Breast epithelium (tissue), 4 donors: ENCODE measurements around the gene DDX3X. TPM values are rescaled to one million over a fixed set of nuclear protein-coding genes. Genes with fewer than 3 reads are reported as not detected.

ENCODE experiments used
- DNase-seq, 2 donors: peaks; one replicate each; pipeline ENCODE4 v3.0.0-alpha.2; 2019; ENCODE audit warnings: low spot score in 2 of 2
- H3K27ac ChIP-seq, 2 donors: fragments of 200-600 bp; sonication (generic) in 1 of 2; one replicate each; pipeline ENCODE4 v1.5.1; 2016 to 2019; ENCODE audit warnings: mild to moderate bottlenecking in 1 of 2
- H3K27me3 ChIP-seq, 2 donors: fragments of 200-600 bp; sonication (generic) in 1 of 2; one replicate each; pipeline versions ENCODE4 v1.5.1 to v1.6.0; 2017 to 2019; ENCODE audit warnings: control low read depth in 1 of 2, mild to moderate bottlenecking in 1 of 2
- H3K36me3 ChIP-seq: fragments of 200-600 bp; one replicate; pipeline ENCODE4 v1.5.1; 2019
- H3K4me1 ChIP-seq, 2 donors: fragments of 200-600 bp; sonication (generic); one replicate each; pipeline ENCODE4 v1.5.1; 2016 to 2019; ENCODE audit warnings: control low read depth in 1 of 2
- H3K4me3 ChIP-seq, 3 donors: fragments of 200-600 bp; sonication (generic); 1 replicate in 2 of 3; 2 replicates in 1 of 3; pipeline ENCODE4 v1.5.1; 2016 to 2019; ENCODE audit warnings: mild to moderate bottlenecking in 3 of 3, moderate library complexity in 2 of 3
- H3K9me3 ChIP-seq, 2 donors: fragments of 200-600 bp; sonication (generic) in 1 of 2; one replicate each; pipeline ENCODE4 v1.5.1; 2016 to 2019; ENCODE audit warnings: control low read depth in 1 of 2
- POLR2A ChIP-seq: fragments of 450-650 bp; IDR thresholded peaks from one replicate; pipeline ENCODE4 v1.6.1; 2016; ENCODE audit warnings: antibody characterized with exemption, mild to moderate bottlenecking, moderate library complexity
- POLR2AphosphoS5 ChIP-seq, 3 donors: sonication (generic); formaldehyde crosslinking; IDR thresholded peaks; one replicate each; pipeline ENCODE4 v1.6.1; 2017; ENCODE audit warnings: antibody characterized with exemption in 3 of 3
- intact Hi-C: fragments of 100-400 bp; cut with DNase I; formaldehyde crosslinking; loops from one replicate; pipeline ENCODE4 v1.15.1; 2023; ENCODE audit warnings: low total_unique reads
- total RNA-seq, 3 donors: library from RNA; depleted of rRNA; stranded (reverse); fragments of >200 nt; gene quantifications; one replicate each; pipeline ENCODE4 v1.1.0, GENCODE V29; 2016
- TF ChIP-seq, protein P1 (sequence below), 3 donors: fragments of 450-650 bp; IDR thresholded peaks; one replicate each; pipeline ENCODE4 v1.5.1; 2016 to 2017; ENCODE audit warnings: antibody characterized with exemption in 3 of 3, mild to moderate bottlenecking in 3 of 3, moderate library complexity in 3 of 3

The DDX3X gene
- total RNA-seq, 3 donors from 2014 or later, result 239 to 375 (median 248) TPM

DNA sequence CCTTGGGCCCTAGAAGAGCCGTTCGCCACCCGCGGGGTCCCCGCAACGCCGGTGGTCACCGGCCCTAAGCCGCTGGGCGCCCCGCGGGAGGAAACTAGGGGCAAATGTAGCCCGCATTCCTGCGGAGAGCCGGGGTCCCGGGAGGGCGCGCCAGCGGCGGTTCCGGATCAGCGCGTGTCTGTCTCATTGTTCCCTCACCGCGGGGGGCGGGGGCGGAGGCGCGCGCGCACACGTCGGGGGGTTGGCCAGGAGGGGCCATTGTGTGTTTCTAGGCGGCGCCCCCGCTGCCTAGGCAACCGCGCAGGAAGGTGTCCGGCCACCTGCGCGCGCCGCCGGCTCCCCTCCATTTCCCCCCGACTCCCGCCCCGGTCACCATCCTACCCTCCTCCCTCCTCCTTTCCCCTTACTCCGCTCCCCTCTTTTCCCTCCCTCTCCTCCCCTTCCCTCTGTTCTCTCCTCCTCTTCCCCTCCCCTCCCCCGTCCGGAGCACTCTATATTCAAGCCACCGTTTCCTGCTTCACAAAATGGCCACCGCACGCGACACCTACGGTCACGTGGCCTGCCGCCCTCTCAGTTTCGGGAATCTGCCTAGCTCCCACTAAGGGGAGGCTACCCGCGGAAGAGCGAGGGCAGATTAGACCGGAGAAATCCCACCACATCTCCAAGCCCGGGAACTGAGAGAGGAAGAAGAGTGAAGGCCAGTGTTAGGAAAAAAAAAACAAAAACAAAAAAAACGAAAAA lies 789 bp upstream of the DDX3X start:
- Histone ChIP-seq H3K4me1 (peaks cover 0 to 16% of the 10 kb centered on the region in 2 donors), H3K9me3 (no peaks in the 10 kb centered on the region), H3K4me3 (peak overlapping the region; percentile 82 to 97 (median 92)), H3K27ac (peak overlapping the region; percentile 100), H3K36me3 (no peaks in the 10 kb centered on the region), H3K27me3 (no peaks in the 10 kb centered on the region)
- peak in 2 of 3 donors; percentile 66 to 79 for TF ChIP-seq POLR2AphosphoS5 (IDR thresholded peaks at IDR 0.05)
- TF ChIP-seq, protein P1, sequence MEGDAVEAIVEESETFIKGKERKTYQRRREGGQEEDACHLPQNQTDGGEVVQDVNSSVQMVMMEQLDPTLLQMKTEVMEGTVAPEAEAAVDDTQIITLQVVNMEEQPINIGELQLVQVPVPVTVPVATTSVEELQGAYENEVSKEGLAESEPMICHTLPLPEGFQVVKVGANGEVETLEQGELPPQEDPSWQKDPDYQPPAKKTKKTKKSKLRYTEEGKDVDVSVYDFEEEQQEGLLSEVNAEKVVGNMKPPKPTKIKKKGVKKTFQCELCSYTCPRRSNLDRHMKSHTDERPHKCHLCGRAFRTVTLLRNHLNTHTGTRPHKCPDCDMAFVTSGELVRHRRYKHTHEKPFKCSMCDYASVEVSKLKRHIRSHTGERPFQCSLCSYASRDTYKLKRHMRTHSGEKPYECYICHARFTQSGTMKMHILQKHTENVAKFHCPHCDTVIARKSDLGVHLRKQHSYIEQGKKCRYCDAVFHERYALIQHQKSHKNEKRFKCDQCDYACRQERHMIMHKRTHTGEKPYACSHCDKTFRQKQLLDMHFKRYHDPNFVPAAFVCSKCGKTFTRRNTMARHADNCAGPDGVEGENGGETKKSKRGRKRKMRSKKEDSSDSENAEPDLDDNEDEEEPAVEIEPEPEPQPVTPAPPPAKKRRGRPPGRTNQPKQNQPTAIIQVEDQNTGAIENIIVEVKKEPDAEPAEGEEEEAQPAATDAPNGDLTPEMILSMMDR (IDR thresholded peaks at IDR 0.05), result no peak
- peak; percentile 81 for TF ChIP-seq POLR2A
- DNase-seq, result peak; percentile 79 to 91
- intact Hi-C loops, result no loop called here

DNA sequence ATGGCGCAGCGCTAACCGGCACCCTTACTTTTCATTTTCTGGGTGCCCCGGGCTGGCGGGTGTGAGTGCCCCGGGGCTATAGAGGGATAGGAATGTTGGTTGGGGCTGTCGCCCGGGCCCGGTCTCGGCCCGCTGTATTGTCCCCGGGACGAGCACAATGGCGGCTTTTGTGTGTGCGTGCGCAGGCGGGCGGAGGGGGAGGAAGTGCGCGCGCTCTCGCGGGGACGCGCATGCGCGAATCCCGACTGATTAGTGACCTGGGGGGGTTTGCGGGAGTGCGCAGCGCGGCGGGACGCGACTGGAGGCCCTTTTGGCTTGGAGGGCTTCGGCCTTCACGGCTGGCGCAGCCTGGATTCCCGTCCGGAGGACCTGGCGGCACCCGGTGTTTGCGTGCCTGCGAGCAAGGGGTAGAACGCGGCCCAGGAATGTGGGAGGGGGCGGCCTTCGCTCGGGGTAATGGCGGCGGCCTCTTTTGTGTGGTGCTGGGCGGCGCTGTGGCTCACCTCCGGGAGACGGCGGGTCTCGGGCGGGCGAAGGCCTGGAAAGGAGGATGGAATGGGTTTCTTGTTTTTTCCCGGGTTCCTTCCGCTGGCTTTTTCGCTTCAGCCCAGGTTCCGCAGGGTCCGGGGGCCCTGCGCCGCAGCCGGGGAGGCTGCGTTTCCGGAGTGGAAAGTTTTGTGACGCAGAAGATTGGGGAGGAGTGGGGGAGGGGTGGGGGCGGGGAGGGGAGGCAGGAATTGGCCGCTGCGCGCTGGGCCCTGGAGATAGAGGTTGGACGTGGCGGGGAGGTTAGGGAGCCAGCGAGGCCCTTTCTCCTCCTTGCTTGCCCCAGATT lies 618 bp downstream of the DDX3X start:
- Histone ChIP-seq H3K27me3 (no peaks in the 10 kb centered on the region), H3K4me1 (peaks cover 0 to 27% of the 10 kb centered on the region in 2 donors), H3K4me3 (peak overlapping the region; percentile 82 to 97 (median 92)), H3K36me3 (no peaks in the 10 kb centered on the region), H3K27ac (peak overlapping the region; percentile 100), H3K9me3 (no peaks in the 10 kb centered on the region)
- peak; percentile 76 to 91 for DNase-seq
- intact Hi-C loops, result no loop called here
- TF ChIP-seq, protein P1 (IDR thresholded peaks at IDR 0.05), result no peak
- TF ChIP-seq POLR2AphosphoS5 (IDR thresholded peaks at IDR 0.05), result peak; percentile 20 to 61 (median 52)

DNA sequence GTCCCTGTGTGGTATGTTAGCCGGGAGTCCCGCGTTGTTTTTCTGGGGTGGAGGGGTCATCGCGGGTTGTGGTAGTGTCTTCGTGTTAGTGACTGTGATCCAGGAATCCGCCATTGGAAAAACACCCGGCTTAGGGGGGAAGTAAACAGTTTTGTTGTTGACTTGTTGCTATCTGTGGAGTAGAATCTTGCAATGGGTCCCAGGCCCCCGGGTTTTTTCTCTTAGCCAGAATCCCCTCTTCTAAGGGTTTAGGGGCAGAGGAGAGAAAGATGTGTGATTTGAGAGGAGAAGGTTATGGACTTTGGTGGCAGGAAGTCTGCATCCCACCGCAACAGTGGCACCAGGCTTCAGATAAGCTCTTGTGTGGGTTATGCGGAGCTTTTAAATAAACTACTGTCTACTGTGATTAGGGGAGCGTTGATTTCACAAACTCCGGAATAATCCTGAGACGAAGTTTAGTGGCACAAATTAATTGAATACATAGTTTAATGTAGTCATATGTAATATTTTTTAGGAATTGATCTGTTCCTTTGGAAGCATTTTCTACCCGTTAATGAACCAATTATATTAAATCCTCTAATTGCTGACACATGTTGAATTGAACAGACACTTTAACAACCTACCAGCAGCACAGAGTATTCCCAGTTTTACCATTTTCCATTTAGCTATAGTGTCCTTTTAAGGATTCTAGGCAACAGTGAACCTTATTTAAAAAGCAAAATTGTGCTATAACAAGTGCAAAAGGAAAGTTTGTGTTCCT lies 1.4 kb downstream of the DDX3X start:
- Histone ChIP-seq H3K36me3 (no peaks in the 10 kb centered on the region), H3K4me3 (peak overlapping the region; percentile 82 to 97 (median 92)), H3K27ac (peak overlapping the region; percentile 100), H3K4me1 (peaks cover 0 to 27% of the 10 kb centered on the region in 2 donors), H3K9me3 (no peaks in the 10 kb centered on the region), H3K27me3 (no peaks in the 10 kb centered on the region)
- intact Hi-C loops, result no loop called here
- DNase-seq, result no peak
- TF ChIP-seq POLR2AphosphoS5 (IDR thresholded peaks at IDR 0.05), result no peak
- TF ChIP-seq POLR2A, result no peak
- TF ChIP-seq, protein P1 (IDR thresholded peaks at IDR 0.05), result no peak

DNA sequence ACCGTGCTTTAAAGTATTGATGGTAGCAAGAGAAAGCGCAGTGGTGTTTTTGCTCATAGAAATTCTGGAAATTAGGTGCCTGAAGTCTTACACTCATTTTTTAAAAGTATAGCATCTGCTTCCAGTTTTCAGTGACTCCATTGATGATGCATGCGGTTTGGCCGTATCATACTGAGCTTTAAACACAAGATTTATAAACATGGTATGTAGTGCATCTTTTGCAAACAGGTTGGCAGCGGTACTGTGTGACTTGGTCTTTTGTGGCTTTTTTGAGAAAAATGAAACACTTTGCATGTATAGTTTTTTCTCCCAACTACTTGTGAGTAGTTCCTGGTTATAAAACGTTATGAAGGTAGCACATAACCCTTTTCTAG lies 2.0 kb downstream of the DDX3X start:
- TF ChIP-seq, protein P1 (IDR thresholded peaks at IDR 0.05), result no peak
- TF ChIP-seq POLR2AphosphoS5 (IDR thresholded peaks at IDR 0.05) (no peak), POLR2A (no peak)
- intact Hi-C loops, result no loop called here
- peak overlapping the region; percentile 100 for H3K27ac ChIP-seq

More for the DNA sequence above, 2.0 kb downstream of the DDX3X start:
- Histone ChIP-seq H3K36me3 (no peaks in the 10 kb centered on the region), H3K27me3 (no peaks in the 10 kb centered on the region), H3K4me3 (peak overlapping the region; percentile 82 to 97 (median 92)), H3K9me3 (no peaks in the 10 kb centered on the region), H3K4me1 (peaks cover 0 to 28% of the 10 kb centered on the region in 2 donors)
- no peak for DNase-seq
